HEK293 (cell line): ENCODE data around the gene IGSF9.

Experiments used
- CTCF ChIP-seq: fragments of 450-650 bp; formaldehyde crosslinking; IDR thresholded peaks from 2 replicates; pipeline ENCODE4 v1.5.1; 2016; ENCODE audit warnings: missing biosample characterization, missing genetic modification characterization
- HOXA7 ChIP-seq: sonication (generic); formaldehyde crosslinking; IDR thresholded peaks from 2 replicates; pipeline ENCODE4 v1.8.1; 2022; ENCODE audit warnings: missing genetic modification reagents, borderline replicate concordance
- INSM2 ChIP-seq: fragments of 450-650 bp; formaldehyde crosslinking; IDR thresholded peaks from 2 replicates; pipeline ENCODE4 v1.5.1; 2016; ENCODE audit warnings: missing biosample characterization, missing genetic modification characterization
- MYNN ChIP-seq: fragments of 450-650 bp; formaldehyde crosslinking; IDR thresholded peaks from 2 replicates; pipeline ENCODE4 v1.5.1; 2016; ENCODE audit warnings: missing biosample characterization, missing genetic modification characterization, borderline replicate concordance
- REST ChIP-seq: fragments of 450-650 bp; formaldehyde crosslinking; IDR thresholded peaks from 2 replicates; pipeline ENCODE4 v1.5.1; 2016; ENCODE audit warnings: missing biosample characterization, missing genetic modification characterization
- SCRT2 ChIP-seq: fragments of 450-650 bp; formaldehyde crosslinking; IDR thresholded peaks from 2 replicates; pipeline ENCODE4 v1.5.1; 2016; ENCODE audit warnings: missing biosample characterization, missing genetic modification characterization
- ZNF157 ChIP-seq: fragments of 450-650 bp; formaldehyde crosslinking; IDR thresholded peaks from 2 replicates; pipeline ENCODE4 v1.5.1; 2016; ENCODE audit warnings: missing biosample characterization, missing genetic modification characterization
- ZNF239 ChIP-seq: fragments of 450-650 bp; formaldehyde crosslinking; IDR thresholded peaks from 2 replicates; pipeline ENCODE4 v1.5.1; 2016; ENCODE audit warnings: missing biosample characterization, missing genetic modification characterization
- ZNF274 ChIP-seq, 2 experiments: fragments of 200-500 bp in 1 of 2; fragments of 450-650 bp in 1 of 2; sonication (Bioruptor generic) in 1 of 2; formaldehyde crosslinking in 1 of 2; IDR thresholded peaks; 2 replicates each; pipeline versions ENCODE4 v1.5.1 to v1.6.1; 2014 to 2016; ENCODE audit warnings: borderline replicate concordance in 1 of 2, inconsistent platforms in 1 of 2, low read length in 1 of 2, missing biosample characterization in 1 of 2, missing genetic modification characterization in 1 of 2
- ZNF311 ChIP-seq: fragments of 450-650 bp; formaldehyde crosslinking; IDR thresholded peaks from 2 replicates; pipeline ENCODE4 v1.5.1; 2017; ENCODE audit warnings: missing biosample characterization, missing genetic modification characterization, borderline replicate concordance
- ZNF549 ChIP-seq: fragments of 450-650 bp; IDR thresholded peaks from 2 replicates; pipeline ENCODE4 v1.5.1; 2018; ENCODE audit warnings: missing biosample characterization, missing genetic modification characterization, mild to moderate bottlenecking, inconsistent platforms, moderate library complexity

GRCh38 chr1:159981351-159982055 lies 36.1 kb upstream of the IGSF9 start:
- TF ChIP-seq ZNF157 (tag by site-specific recombination) (no peak), CTCF (tag by site-specific recombination) (no peak), INSM2 (tag by site-specific recombination) (no peak), REST (tag by site-specific recombination) (no peak), ZNF311 (tag by site-specific recombination) (no peak), SCRT2 (no peak), ZNF549 (tag by site-specific recombination) (no peak), HOXA7 (CRISPR knock-in tag) (no peak), ZNF274 (IDR thresholded peaks at IDR 0.05; ENCODE audit: low read length) (no peak), ZNF274 (tag by site-specific recombination; IDR thresholded peaks at IDR 0.05; ENCODE audit: borderline replicate concordance) (no peak), ZNF239 (no peak), MYNN (tag by site-specific recombination) (no peak)
